PC-9 (cell line): Measurements from ENCODE around the gene SP140L. TPM values are rescaled to one million over a fixed set of nuclear protein-coding genes. Genes with fewer than 3 reads are reported as not detected.

Experiments used
- BruUV-seq: library from RNA; stranded (reverse); fragments of 400-500 nt; replicated peaks from 2 replicates; lab custom pipeline; 2021; lab: Mats Ljungman, UMichigan
- CTCF ChIA-PET: fragments of 300-600 bp; sonication (Branson Sonifier 250); formaldehyde crosslinking; loops from one replicate; lab custom pipeline; 2022; ENCODE audit warnings: antibody characterized with exemption; lab: Charles Lee
- POLR2A ChIA-PET: fragments of 300-600 bp; sonication (Branson Sonifier 250); formaldehyde crosslinking; loops from one replicate; lab custom pipeline; 2022; ENCODE audit warnings: antibody characterized with exemption; ENCODE audit not compliant: unreplicated experiment; lab: Charles Lee
- DNase-seq, 2 experiments: peaks; one replicate each; pipeline versions ENCODE4 v3.0.0 to v3.0.0-alpha.2; 2015 to 2022; ENCODE audit warnings: mixed read lengths in 1 of 2
- H2AFZ ChIP-seq: fragments of 200-600 bp; sonication (generic); 2 replicates; pipeline ENCODE4 v1.8.1; 2017; ENCODE audit warnings: antibody characterized with exemption
- H3F3A ChIP-seq: fragments of 200-600 bp; sonication (generic); 2 replicates; pipeline ENCODE4 v1.8.1; 2017; ENCODE audit warnings: antibody characterized with exemption, mild to moderate bottlenecking, low read depth; ENCODE audit not compliant: insufficient read depth
- H3K27ac ChIP-seq: fragments of 200-600 bp; sonication (generic); 2 replicates; pipeline ENCODE4 v1.6.1; 2016; ENCODE audit warnings: mixed run types
- H3K27me3 ChIP-seq: fragments of 200-600 bp; sonication (generic); 2 replicates; pipeline ENCODE4 v1.6.1; 2016; ENCODE audit warnings: low read depth, mixed run types; ENCODE audit not compliant: insufficient read depth
- H3K36me3 ChIP-seq: fragments of 200-600 bp; sonication (generic); 2 replicates; pipeline ENCODE4 v1.6.1; 2016; ENCODE audit warnings: low read depth, mixed run types
- H3K4me1 ChIP-seq: fragments of 200-600 bp; sonication (generic); replicated peaks from 2 replicates; pipeline ENCODE4 v1.6.1; 2016; ENCODE audit warnings: mixed run types; ENCODE audit not compliant: insufficient read depth
- H3K4me2 ChIP-seq: fragments of 200-600 bp; sonication (generic); 2 replicates; pipeline ENCODE4 v1.6.1; 2017; ENCODE audit warnings: mixed run types
- H3K4me3 ChIP-seq: fragments of 200-600 bp; sonication (generic); 2 replicates; pipeline ENCODE4 v1.6.1; 2016; ENCODE audit warnings: mixed run types
- H3K79me2 ChIP-seq: fragments of 200-600 bp; sonication (generic); 2 replicates; pipeline ENCODE4 v1.6.1; 2017; ENCODE audit warnings: low read depth, mixed run types
- H3K9me2 ChIP-seq: fragments of 200-600 bp; sonication (generic); 2 replicates; pipeline ENCODE4 v1.8.1; 2017; ENCODE audit warnings: mild to moderate bottlenecking; ENCODE audit not compliant: insufficient read depth
- H3K9me3 ChIP-seq: fragments of 200-600 bp; sonication (generic); 2 replicates; pipeline ENCODE4 v1.8.1; 2016; ENCODE audit warnings: low read depth; ENCODE audit not compliant: insufficient read depth
- H4K20me1 ChIP-seq: fragments of 200-600 bp; sonication (generic); 2 replicates; pipeline ENCODE4 v1.8.1; 2017; ENCODE audit not compliant: insufficient read depth
- EZH2 ChIP-seq: fragments of 200-600 bp; sonication (generic); IDR thresholded peaks from 2 replicates; pipeline ENCODE4 v1.8.0; 2017; ENCODE audit warnings: antibody characterized with exemption, low read depth
- intact Hi-C: fragments of 100-400 bp; cut with micrococcal nuclease; formaldehyde crosslinking; loops from one replicate; pipeline ENCODE4 v1.10.0; 2022; ENCODE audit not compliant: unreplicated experiment
- total RNA-seq: library from RNA; stranded (reverse); gene quantifications from 2 replicates; pipeline ENCODE4 v1.2.3, GENCODE V29; 2021
- TF ChIP-seq, protein P1 (sequence below): fragments of 200-600 bp; sonication (generic); conservative IDR thresholded peaks from 2 replicates; pipeline ENCODE4 v1.6.1; 2017; ENCODE audit warnings: mixed run types, antibody characterized with exemption, mild to moderate bottlenecking, moderate library complexity

SP140L gene
- total RNA-seq, 1 experiment from 2014 or later = 23.6 TPM

DNA sequence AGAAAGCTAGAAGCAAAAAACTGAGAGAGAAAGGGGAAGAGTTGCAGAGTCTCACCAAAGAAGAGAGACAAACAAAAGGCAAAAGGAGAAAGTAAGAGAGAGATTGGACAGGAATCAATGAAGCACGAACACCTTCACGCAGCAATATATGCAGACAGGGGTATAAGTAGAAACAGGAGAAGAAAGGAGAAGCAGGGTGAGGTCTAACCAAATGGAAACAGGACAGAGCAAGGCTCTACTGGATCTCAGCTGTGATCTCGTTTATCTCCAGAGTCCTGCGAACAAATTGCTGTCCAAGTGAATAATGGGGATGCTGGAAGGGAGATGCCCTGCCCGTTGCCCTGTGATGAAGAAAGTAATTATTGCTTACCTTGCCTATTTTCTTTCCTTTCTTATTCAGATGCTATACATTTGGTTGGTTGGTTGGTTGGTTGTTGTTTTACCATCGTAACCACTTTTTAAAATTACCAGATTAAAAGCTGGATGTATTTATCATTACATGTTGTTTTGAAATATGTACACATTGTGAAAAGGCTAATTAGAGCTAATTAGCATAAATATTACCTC, 123.0 kb downstream of the SP140L start:
- Histone ChIP-seq H3K27ac (no peak overlapping the region), H3K4me1 (no peaks in the 10 kb centered on the region), H3F3A (no peaks in the 10 kb centered on the region), H3K4me3 (no peak overlapping the region), H3K9me3 (no peaks in the 10 kb centered on the region), H2AFZ (no peak overlapping the region), H3K9me2 (no peaks in the 10 kb centered on the region), H4K20me1 (no peaks in the 10 kb centered on the region), H3K36me3 (no peaks in the 10 kb centered on the region), H3K27me3 (no peaks in the 10 kb centered on the region), H3K4me2 (no peak overlapping the region), H3K79me2 (no peaks in the 10 kb centered on the region)
- intact Hi-C loops = no loop called here
- no peak for DNase-seq
- ChIA-PET CTCF (interaction anchor here (0.7 kb wide), 1 partner anchor 289 kb away, joined by 3 read pairs; no protein-coding TSS in a partner anchor), POLR2A (no interaction called here)
- BruUV-seq = no TSS peak
- no peak for TF ChIP-seq EZH2
- TF ChIP-seq, protein P1, sequence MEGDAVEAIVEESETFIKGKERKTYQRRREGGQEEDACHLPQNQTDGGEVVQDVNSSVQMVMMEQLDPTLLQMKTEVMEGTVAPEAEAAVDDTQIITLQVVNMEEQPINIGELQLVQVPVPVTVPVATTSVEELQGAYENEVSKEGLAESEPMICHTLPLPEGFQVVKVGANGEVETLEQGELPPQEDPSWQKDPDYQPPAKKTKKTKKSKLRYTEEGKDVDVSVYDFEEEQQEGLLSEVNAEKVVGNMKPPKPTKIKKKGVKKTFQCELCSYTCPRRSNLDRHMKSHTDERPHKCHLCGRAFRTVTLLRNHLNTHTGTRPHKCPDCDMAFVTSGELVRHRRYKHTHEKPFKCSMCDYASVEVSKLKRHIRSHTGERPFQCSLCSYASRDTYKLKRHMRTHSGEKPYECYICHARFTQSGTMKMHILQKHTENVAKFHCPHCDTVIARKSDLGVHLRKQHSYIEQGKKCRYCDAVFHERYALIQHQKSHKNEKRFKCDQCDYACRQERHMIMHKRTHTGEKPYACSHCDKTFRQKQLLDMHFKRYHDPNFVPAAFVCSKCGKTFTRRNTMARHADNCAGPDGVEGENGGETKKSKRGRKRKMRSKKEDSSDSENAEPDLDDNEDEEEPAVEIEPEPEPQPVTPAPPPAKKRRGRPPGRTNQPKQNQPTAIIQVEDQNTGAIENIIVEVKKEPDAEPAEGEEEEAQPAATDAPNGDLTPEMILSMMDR = no peak

DNA sequence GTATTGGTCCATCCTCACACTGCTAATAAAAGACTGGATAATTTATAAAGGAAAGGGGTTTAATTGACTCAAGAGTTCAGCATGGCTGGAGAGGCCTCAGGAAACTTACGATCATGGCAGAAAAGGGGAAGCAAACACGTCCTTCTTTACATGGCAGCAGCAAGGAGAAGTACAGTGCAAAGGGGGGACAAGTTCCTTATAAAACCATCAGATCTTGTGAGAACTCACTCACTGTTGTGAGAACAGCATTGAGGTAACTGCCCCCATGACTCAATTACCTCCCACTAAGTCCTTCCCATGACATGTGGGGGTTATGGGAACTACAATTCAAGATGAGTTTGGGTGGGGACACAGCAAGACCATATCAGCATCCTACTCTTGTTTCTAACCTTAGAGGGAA, 126.0 kb downstream of the SP140L start:
- no peaks in the 10 kb centered on the region for H3K9me2 ChIP-seq
- peaks cover 7% of the 10 kb centered on the region; the same call in 1 of the 2 replicates for H3K36me3 ChIP-seq

More for the DNA sequence above, 126.0 kb downstream of the SP140L start:
- intact Hi-C loops = no loop called here
- Histone ChIP-seq H3K27ac (no peak overlapping the region), H3K27me3 (no peaks in the 10 kb centered on the region), H3K4me2 (no peak overlapping the region), H3K79me2 (no peaks in the 10 kb centered on the region), H3K4me3 (no peak overlapping the region), H2AFZ (no peak overlapping the region), H3K4me1 (no peaks in the 10 kb centered on the region), H3K9me3 (peaks cover 6% of the 10 kb centered on the region; the same call in 1 of the 2 replicates), H4K20me1 (no peaks in the 10 kb centered on the region), H3F3A (no peaks in the 10 kb centered on the region)
- no peak for TF ChIP-seq EZH2
- TF ChIP-seq, protein P1 = no peak
- ChIA-PET CTCF (no interaction called here), POLR2A (no interaction called here)
- BruUV-seq = no TSS peak
- no peak for DNase-seq

Other genes with a start within 250 kb of the SP140L start
- gene SP110, start 107.2 kb upstream of the SP140L start, total RNA-seq = 6.8 and 10.5 TPM in 2 replicates
- gene SP140, start 101.5 kb upstream of the SP140L start, total RNA-seq = 0.58 and 0.83 TPM in 2 replicates
- 50.2 and 61.7 TPM in 2 replicates for gene SP100, start 89.0 kb downstream of the SP140L start, total RNA-seq